SK-N-SH (cell line): Measurements from ENCODE around the gene RANBP9. TPM values are rescaled to one million over a fixed set of nuclear protein-coding genes. Genes with fewer than 3 reads are reported as not detected.

ENCODE experiments used
- CTCF ChIA-PET: fragments of 300-600, 350-600 bp; formaldehyde crosslinking; extraction: SDS; loops from one replicate; lab custom pipeline; 2021; lab: Yijun Ruan, JAX
- POLR2A ChIA-PET: fragments of 350-600 bp; sonication (Branson Sonifier 250); formaldehyde crosslinking; extraction: SDS; loops from one replicate; lab custom pipeline; 2020; ENCODE audit warnings: antibody characterized with exemption, inconsistent platforms; lab: Yijun Ruan, JAX
- DNase-seq: peaks from one replicate; pipeline ENCODE4 v3.0.0; 2012
- H2AFZ ChIP-seq: fragments of 200-600 bp; sonication (generic); 2 replicates; pipeline ENCODE4 v1.8.1; 2016; ENCODE audit warnings: antibody characterized with exemption, mild to moderate bottlenecking, low read depth
- H3F3A ChIP-seq: fragments of 200-600 bp; sonication (generic); replicated peaks from 2 replicates; pipeline ENCODE3; 2016; ENCODE audit warnings: antibody characterized with exemption, mild to moderate bottlenecking; ENCODE audit not compliant: insufficient read depth
- H3K27ac ChIP-seq, 2 experiments: fragments of 200-500 bp in 1 of 2; fragments of 200-600 bp in 1 of 2; sonication (Bioruptor generic) in 1 of 2; sonication (generic), shearing (Covaris generic) in 1 of 2; 2 replicates each; pipeline versions ENCODE4 v1.5.1 to v1.6.1; 2014 to 2016; ENCODE audit warnings: low read depth in 2 of 2, inconsistent platforms in 1 of 2, low read length in 1 of 2, mild to moderate bottlenecking in 1 of 2, mixed read lengths in 1 of 2
- H3K27me3 ChIP-seq: fragments of 200-600 bp; sonication (generic), shearing (Covaris generic); 2 replicates; pipeline ENCODE4 v1.6.1; 2016; ENCODE audit warnings: mixed run types; ENCODE audit not compliant: insufficient read depth
- H3K36me3 ChIP-seq, 2 experiments: fragments of 200-500 bp in 1 of 2; fragments of 200-600 bp in 1 of 2; sonication (Bioruptor generic) in 1 of 2; sonication (generic) in 1 of 2; replicated peaks in 1 of 2; 2 replicates each; pipeline versions ENCODE3 to v1.5.1; 2014 to 2016; ENCODE audit warnings: low read length in 1 of 2, mild to moderate bottlenecking in 1 of 2; ENCODE audit not compliant: insufficient read depth in 2 of 2, control insufficient read depth in 1 of 2
- H3K4me1 ChIP-seq, 2 experiments: fragments of 200-500 bp in 1 of 2; fragments of 200-600 bp in 1 of 2; sonication (Bioruptor generic) in 1 of 2; sonication (generic), shearing (Covaris generic) in 1 of 2; 2 replicates each; pipeline versions ENCODE4 v1.5.1 to v1.6.1; 2014 to 2016; ENCODE audit warnings: low read depth in 1 of 2, low read length in 1 of 2, mixed run types in 1 of 2; ENCODE audit not compliant: insufficient read depth in 2 of 2, control insufficient read depth in 1 of 2
- H3K4me2 ChIP-seq: fragments of 200-600 bp; sonication (generic), shearing (Covaris generic); 2 replicates; pipeline ENCODE4 v1.6.1; 2017; ENCODE audit warnings: mixed run types
- H3K4me3 ChIP-seq, 2 experiments: fragments of 200-500 bp in 1 of 2; fragments of 200-600 bp in 1 of 2; sonication (Bioruptor generic) in 1 of 2; sonication (generic), shearing (Covaris generic) in 1 of 2; 2 replicates each; pipeline versions ENCODE4 v1.5.1 to v1.8.1; 2014 to 2016; ENCODE audit warnings: low read depth in 2 of 2, inconsistent platforms in 1 of 2, low read length in 1 of 2, mild to moderate bottlenecking in 1 of 2, mixed read lengths in 1 of 2, moderate library complexity in 1 of 2
- H3K79me2 ChIP-seq: fragments of 200-600 bp; sonication (generic); 2 replicates; pipeline ENCODE4 v1.8.1; 2017; ENCODE audit warnings: mild to moderate bottlenecking; ENCODE audit not compliant: insufficient read depth
- H3K9ac ChIP-seq: fragments of 200-600 bp; sonication (generic); 2 replicates; pipeline ENCODE4 v1.6.1; 2017; ENCODE audit warnings: mixed run types
- H3K9me2 ChIP-seq: fragments of 200-600 bp; sonication (generic); 2 replicates; pipeline ENCODE4 v1.6.1; 2017; ENCODE audit warnings: mixed run types
- H3K9me3 ChIP-seq: fragments of 200-600 bp; sonication (generic); 2 replicates; pipeline ENCODE4 v1.6.1; 2017; ENCODE audit warnings: mixed run types, mild to moderate bottlenecking, moderate library complexity
- H4K20me1 ChIP-seq: fragments of 200-600 bp; sonication (generic); 2 replicates; pipeline ENCODE4 v1.6.1; 2017; ENCODE audit warnings: mild to moderate bottlenecking, mixed run types; ENCODE audit not compliant: insufficient read depth
- EP300 ChIP-seq, 2 experiments: IDR thresholded peaks; 2 replicates each; pipeline versions ENCODE4 v1.4.0 to v1.6.1; 2012; ENCODE audit warnings: borderline replicate concordance in 1 of 2, low read depth in 1 of 2, low read length in 1 of 2
- GATA2 ChIP-seq: sonication (generic); formaldehyde crosslinking; IDR thresholded peaks from 2 replicates; pipeline ENCODE4 v1.5.0; 2020; ENCODE audit warnings: mild to moderate bottlenecking, missing genetic modification reagents
- JUND ChIP-seq: IDR thresholded peaks from 2 replicates; pipeline ENCODE4 v1.4.0; 2012
- POLR2AphosphoS5 ChIP-seq: IDR thresholded peaks from 2 replicates; pipeline ENCODE4 v1.6.1; 2012; ENCODE audit warnings: low read depth, low read length
- RXRA ChIP-seq: IDR thresholded peaks from 2 replicates; pipeline ENCODE4 v1.4.0; 2012; ENCODE audit warnings: low read depth, mild to moderate bottlenecking, borderline replicate concordance
- TCF12 ChIP-seq: IDR thresholded peaks from 2 replicates; pipeline ENCODE4 v1.4.0; 2012
- TEAD4 ChIP-seq: IDR thresholded peaks from 2 replicates; pipeline ENCODE4 v1.4.0; 2012; ENCODE audit warnings: mild to moderate bottlenecking, borderline replicate concordance; ENCODE audit not compliant: insufficient read depth
- WGBS: methylation state at CpG from one replicate; pipeline ENCODE4 v1.1.6; 2017; ENCODE audit warnings: low lambda C conversion rate; 5-methylcytosine and 5-hydroxymethylcytosine counted together
- polyA plus RNA-seq, 3 experiments: library from polyadenylated mRNA; depleted of rRNA; stranded (reverse); fragments of >200 nt; gene quantifications; 2 replicates each; pipeline ENCODE4 v1.2.3, GENCODE V29; 2012
- TF ChIP-seq, protein P1 (sequence below): IDR thresholded peaks from 2 replicates; pipeline ENCODE4 v1.4.0; 2012; ENCODE audit warnings: low read depth
- TF ChIP-seq, protein P2 (sequence below): fragments of 150-350 bp; IDR thresholded peaks from 2 replicates; pipeline ENCODE4 v1.6.1; 2016; ENCODE audit warnings: mild to moderate bottlenecking, low read depth, low read length
- TF ChIP-seq, protein P3 (sequence below): IDR thresholded peaks from 2 replicates; pipeline ENCODE4; 2012
- TF ChIP-seq, protein P4 (sequence below): IDR thresholded peaks from 2 replicates; pipeline ENCODE4 v1.4.0; 2012; ENCODE audit warnings: low read depth, borderline replicate concordance
- TF ChIP-seq, protein P5 (sequence below): fragments of 200-600 bp; sonication (generic); IDR thresholded peaks from 2 replicates; pipeline ENCODE4 v1.6.1; 2017; ENCODE audit warnings: antibody characterized with exemption, mild to moderate bottlenecking, moderate library complexity

RANBP9 gene
- polyA plus RNA-seq, 1 of the 3 experiments (the other 2 are of a cell fraction): 20.4 TPM

DNA sequence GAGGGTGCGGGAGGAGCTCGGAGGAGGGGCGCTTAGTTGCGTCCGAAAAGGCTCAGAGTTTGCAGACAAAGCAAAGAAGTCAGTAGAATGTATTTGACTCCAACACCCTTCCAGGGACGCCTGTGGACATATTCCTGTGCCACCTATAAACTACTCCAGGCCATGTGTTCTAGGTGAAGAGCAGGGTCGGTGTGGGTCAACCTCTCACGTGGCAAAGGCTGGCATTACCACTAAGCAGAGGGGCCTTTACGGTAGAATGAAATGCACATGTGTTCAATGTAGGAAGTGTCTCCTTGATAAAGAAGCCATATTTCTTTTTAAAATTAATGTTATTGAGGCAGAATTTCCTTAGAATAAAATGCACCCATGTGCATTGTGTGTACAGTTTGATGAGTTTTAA is 121.8 kb downstream of the RANBP9 start:
- peaks cover 16% of the 10 kb centered on the region for H3F3A ChIP-seq
- H3K9me2 ChIP-seq: no peaks in the 10 kb centered on the region
- ChIA-PET POLR2A (no interaction called here), CTCF (interaction anchor here (5.6 kb wide), 1 partner anchor 15 kb away, joined by 43 read pairs; the partner anchor contains the start of gene SIRT5)
- no peak overlapping the region for H3K27ac ChIP-seq
- DNase-seq: no peak
- peaks cover 0 to 7% of the 10 kb centered on the region in 2 experiments; a peak in 1 of 4 replicates for H3K4me1 ChIP-seq
- H3K4me2 ChIP-seq: no peak overlapping the region
- no peaks in the 10 kb centered on the region for H3K27me3 ChIP-seq
- H2AFZ ChIP-seq: no peak overlapping the region
- no peaks in the 10 kb centered on the region for H3K9me3 ChIP-seq
- 93% methylated on average over 9 of the region's 9 CpGs for whole genome bisulfite sequencing
- H3K79me2 ChIP-seq: no peaks in the 10 kb centered on the region
- no peaks in the 10 kb centered on the region for H4K20me1 ChIP-seq
- H3K36me3 ChIP-seq: peaks cover 8 to 9% of the 10 kb centered on the region in 2 experiments
- H3K4me3 ChIP-seq: no peak overlapping the region
- TF ChIP-seq RXRA (no peak), JUND (no peak), TEAD4 (no peak), TCF12 (no peak), POLR2AphosphoS5 (no peak), EP300 (IDR thresholded peaks at IDR 0.05; ENCODE audit: borderline replicate concordance in 1 of 2, low read depth in 1 of 2, low read length in 1 of 2) (no peak), GATA2 (no peak)
- TF ChIP-seq, protein P1, sequence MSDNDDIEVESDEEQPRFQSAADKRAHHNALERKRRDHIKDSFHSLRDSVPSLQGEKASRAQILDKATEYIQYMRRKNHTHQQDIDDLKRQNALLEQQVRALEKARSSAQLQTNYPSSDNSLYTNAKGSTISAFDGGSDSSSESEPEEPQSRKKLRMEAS: no peak
- TF ChIP-seq, protein P2, sequence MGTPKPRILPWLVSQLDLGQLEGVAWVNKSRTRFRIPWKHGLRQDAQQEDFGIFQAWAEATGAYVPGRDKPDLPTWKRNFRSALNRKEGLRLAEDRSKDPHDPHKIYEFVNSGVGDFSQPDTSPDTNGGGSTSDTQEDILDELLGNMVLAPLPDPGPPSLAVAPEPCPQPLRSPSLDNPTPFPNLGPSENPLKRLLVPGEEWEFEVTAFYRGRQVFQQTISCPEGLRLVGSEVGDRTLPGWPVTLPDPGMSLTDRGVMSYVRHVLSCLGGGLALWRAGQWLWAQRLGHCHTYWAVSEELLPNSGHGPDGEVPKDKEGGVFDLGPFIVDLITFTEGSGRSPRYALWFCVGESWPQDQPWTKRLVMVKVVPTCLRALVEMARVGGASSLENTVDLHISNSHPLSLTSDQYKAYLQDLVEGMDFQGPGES: no peak
- TF ChIP-seq, protein P3, sequence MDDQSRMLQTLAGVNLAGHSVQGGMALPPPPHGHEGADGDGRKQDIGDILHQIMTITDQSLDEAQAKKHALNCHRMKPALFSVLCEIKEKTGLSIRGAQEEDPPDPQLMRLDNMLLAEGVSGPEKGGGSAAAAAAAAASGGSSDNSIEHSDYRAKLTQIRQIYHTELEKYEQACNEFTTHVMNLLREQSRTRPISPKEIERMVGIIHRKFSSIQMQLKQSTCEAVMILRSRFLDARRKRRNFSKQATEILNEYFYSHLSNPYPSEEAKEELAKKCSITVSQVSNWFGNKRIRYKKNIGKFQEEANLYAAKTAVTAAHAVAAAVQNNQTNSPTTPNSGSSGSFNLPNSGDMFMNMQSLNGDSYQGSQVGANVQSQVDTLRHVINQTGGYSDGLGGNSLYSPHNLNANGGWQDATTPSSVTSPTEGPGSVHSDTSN: no peak
- TF ChIP-seq, protein P4, sequence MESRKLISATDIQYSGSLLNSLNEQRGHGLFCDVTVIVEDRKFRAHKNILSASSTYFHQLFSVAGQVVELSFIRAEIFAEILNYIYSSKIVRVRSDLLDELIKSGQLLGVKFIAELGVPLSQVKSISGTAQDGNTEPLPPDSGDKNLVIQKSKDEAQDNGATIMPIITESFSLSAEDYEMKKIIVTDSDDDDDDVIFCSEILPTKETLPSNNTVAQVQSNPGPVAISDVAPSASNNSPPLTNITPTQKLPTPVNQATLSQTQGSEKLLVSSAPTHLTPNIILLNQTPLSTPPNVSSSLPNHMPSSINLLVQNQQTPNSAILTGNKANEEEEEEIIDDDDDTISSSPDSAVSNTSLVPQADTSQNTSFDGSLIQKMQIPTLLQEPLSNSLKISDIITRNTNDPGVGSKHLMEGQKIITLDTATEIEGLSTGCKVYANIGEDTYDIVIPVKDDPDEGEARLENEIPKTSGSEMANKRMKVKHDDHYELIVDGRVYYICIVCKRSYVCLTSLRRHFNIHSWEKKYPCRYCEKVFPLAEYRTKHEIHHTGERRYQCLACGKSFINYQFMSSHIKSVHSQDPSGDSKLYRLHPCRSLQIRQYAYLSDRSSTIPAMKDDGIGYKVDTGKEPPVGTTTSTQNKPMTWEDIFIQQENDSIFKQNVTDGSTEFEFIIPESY: no peak
- TF ChIP-seq, protein P5, sequence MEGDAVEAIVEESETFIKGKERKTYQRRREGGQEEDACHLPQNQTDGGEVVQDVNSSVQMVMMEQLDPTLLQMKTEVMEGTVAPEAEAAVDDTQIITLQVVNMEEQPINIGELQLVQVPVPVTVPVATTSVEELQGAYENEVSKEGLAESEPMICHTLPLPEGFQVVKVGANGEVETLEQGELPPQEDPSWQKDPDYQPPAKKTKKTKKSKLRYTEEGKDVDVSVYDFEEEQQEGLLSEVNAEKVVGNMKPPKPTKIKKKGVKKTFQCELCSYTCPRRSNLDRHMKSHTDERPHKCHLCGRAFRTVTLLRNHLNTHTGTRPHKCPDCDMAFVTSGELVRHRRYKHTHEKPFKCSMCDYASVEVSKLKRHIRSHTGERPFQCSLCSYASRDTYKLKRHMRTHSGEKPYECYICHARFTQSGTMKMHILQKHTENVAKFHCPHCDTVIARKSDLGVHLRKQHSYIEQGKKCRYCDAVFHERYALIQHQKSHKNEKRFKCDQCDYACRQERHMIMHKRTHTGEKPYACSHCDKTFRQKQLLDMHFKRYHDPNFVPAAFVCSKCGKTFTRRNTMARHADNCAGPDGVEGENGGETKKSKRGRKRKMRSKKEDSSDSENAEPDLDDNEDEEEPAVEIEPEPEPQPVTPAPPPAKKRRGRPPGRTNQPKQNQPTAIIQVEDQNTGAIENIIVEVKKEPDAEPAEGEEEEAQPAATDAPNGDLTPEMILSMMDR: no peak
- no peak overlapping the region for H3K9ac ChIP-seq
